ENCODE data around the gene SMIM1. TPM values are rescaled to one million over a fixed set of nuclear protein-coding genes. Genes with fewer than 3 reads are reported as not detected.
A peak's percentile ranks its signal among the peaks of the same experiment; 100 is the strongest.

SMIM1 gene
- total and polyA plus RNA-seq, 9 of the 15 experiments (the other 6 are each of a cell fraction or from before 2014, with no cell fraction given): 2.3 to 125 (median 24.3) TPM

DNA sequence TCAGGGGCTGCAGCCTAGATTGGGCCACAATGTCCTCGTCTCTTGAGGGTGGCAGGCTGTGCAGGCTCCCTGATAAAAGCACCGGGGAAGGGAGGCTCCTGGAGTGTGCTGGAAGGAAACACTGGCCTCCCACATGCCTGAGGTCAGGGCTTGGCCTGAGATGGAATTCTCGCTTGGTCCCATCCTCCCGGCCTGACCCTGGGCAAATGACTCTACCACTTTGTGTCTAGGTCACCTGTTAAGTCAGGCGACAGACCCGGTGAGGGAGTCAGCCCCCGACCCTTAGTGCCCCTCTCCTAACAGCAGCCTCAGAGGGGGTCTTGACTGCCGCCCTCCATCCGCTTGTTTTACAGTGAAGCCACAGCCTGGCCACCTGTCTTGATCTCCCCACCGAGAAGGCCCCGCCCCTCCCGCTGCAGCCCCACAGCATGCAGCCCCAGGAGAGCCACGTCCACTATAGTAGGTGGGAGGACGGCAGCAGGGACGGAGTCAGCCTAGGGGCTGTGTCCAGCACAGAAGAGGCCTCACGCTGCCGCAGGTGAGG lies 2.5 kb downstream of the SMIM1 start (continued):
- TF ChIP-seq USF1 (CRISPR knock-in tag; IDR thresholded peaks at IDR 0.05): no peak
- peak; percentile 70; the same call in 1 of the 2 replicates for TF ChIP-seq ZNF134 (CRISPR knock-in tag; conservative IDR thresholded peaks at IDR 0.05)
- peak; percentile 89 for TF ChIP-seq TBL1XR1 (IDR thresholded peaks at IDR 0.05; ENCODE audit: low read length in 2 of 2)
- TF ChIP-seq, protein P1, sequence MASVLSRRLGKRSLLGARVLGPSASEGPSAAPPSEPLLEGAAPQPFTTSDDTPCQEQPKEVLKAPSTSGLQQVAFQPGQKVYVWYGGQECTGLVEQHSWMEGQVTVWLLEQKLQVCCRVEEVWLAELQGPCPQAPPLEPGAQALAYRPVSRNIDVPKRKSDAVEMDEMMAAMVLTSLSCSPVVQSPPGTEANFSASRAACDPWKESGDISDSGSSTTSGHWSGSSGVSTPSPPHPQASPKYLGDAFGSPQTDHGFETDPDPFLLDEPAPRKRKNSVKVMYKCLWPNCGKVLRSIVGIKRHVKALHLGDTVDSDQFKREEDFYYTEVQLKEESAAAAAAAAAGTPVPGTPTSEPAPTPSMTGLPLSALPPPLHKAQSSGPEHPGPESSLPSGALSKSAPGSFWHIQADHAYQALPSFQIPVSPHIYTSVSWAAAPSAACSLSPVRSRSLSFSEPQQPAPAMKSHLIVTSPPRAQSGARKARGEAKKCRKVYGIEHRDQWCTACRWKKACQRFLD (CRISPR knock-in tag; IDR thresholded peaks at IDR 0.05): peak; percentile 93
- TF ChIP-seq, protein P2, sequence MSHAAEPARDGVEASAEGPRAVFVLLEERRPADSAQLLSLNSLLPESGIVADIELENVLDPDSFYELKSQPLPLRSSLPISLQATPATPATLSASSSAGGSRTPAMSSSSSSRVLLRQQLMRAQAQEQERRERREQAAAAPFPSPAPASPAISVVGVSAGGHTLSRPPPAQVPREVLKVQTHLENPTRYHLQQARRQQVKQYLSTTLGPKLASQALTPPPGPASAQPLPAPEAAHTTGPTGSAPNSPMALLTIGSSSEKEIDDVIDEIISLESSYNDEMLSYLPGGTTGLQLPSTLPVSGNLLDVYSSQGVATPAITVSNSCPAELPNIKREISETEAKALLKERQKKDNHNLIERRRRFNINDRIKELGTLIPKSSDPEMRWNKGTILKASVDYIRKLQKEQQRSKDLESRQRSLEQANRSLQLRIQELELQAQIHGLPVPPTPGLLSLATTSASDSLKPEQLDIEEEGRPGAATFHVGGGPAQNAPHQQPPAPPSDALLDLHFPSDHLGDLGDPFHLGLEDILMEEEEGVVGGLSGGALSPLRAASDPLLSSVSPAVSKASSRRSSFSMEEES (CRISPR knock-in tag; IDR thresholded peaks at IDR 0.05): no peak
- TF ChIP-seq TCF3 (CRISPR knock-in tag; IDR thresholded peaks at IDR 0.05): peak; percentile 96
- TF ChIP-seq RUNX1 (IDR thresholded peaks at IDR 0.05; ENCODE audit: low read depth): peak; percentile 89; the same call in 1 of the 2 replicates
- TF ChIP-seq MEIS2 (IDR thresholded peaks at IDR 0.05; ENCODE audit: partially characterized antibody): peak; percentile 11
- TF ChIP-seq FOXJ2 (tag; IDR thresholded peaks at IDR 0.05): no peak
- peak; percentile 9 for TF ChIP-seq BRD9 (IDR thresholded peaks at IDR 0.05; ENCODE audit: low read depth, partially characterized antibody)
- TF ChIP-seq HDGF (IDR thresholded peaks at IDR 0.05): no peak
- peak in 1 of 2 experiments; percentile 78; a peak in 3 of 4 replicates for TF ChIP-seq KDM1A (IDR thresholded peaks at IDR 0.05)
- TF ChIP-seq ZNF507 (tag; conservative IDR thresholded peaks at IDR 0.05): no peak
- no peak for TF ChIP-seq MEF2D (tag; conservative IDR thresholded peaks at IDR 0.05; ENCODE audit: low read depth)
- TF ChIP-seq, protein P3, sequence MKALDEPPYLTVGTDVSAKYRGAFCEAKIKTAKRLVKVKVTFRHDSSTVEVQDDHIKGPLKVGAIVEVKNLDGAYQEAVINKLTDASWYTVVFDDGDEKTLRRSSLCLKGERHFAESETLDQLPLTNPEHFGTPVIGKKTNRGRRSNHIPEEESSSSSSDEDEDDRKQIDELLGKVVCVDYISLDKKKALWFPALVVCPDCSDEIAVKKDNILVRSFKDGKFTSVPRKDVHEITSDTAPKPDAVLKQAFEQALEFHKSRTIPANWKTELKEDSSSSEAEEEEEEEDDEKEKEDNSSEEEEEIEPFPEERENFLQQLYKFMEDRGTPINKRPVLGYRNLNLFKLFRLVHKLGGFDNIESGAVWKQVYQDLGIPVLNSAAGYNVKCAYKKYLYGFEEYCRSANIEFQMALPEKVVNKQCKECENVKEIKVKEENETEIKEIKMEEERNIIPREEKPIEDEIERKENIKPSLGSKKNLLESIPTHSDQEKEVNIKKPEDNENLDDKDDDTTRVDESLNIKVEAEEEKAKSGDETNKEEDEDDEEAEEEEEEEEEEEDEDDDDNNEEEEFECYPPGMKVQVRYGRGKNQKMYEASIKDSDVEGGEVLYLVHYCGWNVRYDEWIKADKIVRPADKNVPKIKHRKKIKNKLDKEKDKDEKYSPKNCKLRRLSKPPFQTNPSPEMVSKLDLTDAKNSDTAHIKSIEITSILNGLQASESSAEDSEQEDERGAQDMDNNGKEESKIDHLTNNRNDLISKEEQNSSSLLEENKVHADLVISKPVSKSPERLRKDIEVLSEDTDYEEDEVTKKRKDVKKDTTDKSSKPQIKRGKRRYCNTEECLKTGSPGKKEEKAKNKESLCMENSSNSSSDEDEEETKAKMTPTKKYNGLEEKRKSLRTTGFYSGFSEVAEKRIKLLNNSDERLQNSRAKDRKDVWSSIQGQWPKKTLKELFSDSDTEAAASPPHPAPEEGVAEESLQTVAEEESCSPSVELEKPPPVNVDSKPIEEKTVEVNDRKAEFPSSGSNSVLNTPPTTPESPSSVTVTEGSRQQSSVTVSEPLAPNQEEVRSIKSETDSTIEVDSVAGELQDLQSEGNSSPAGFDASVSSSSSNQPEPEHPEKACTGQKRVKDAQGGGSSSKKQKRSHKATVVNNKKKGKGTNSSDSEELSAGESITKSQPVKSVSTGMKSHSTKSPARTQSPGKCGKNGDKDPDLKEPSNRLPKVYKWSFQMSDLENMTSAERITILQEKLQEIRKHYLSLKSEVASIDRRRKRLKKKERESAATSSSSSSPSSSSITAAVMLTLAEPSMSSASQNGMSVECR (CRISPR knock-in tag; IDR thresholded peaks at IDR 0.05): no peak; the same call in 1 of the 2 replicates
